Caco-2 (cell line): ENCODE measurements around the gene RASSF8. TPM values are rescaled to one million over a fixed set of nuclear protein-coding genes. Genes with fewer than 3 reads are reported as not detected.

Experiments used
- BruUV-seq: library from RNA; stranded (reverse); fragments of 400-500 nt; replicated peaks from 2 replicates; lab custom pipeline; 2021; lab: Mats Ljungman, UMichigan
- CTCF ChIA-PET: fragments of 300-600 bp; sonication (Branson Sonifier 250); formaldehyde crosslinking; loops from one replicate; lab custom pipeline; 2022; ENCODE audit warnings: antibody characterized with exemption; lab: Charles Lee
- POLR2A ChIA-PET: fragments of 300-600 bp; sonication (Branson Sonifier 250); formaldehyde crosslinking; loops from one replicate; lab custom pipeline; 2022; ENCODE audit warnings: antibody characterized with exemption; lab: Charles Lee
- DNase-seq, 2 experiments: peaks; one replicate each; pipeline versions ENCODE4 v3.0.0 to v3.0.0-alpha.2; 2020 to 2022
- H3K27me3 ChIP-seq: replicated peaks from 2 replicates; pipeline ENCODE4 v1.6.0; 2011; ENCODE audit warnings: low read length; ENCODE audit not compliant: control insufficient read depth, insufficient read depth
- H3K36me3 ChIP-seq: 2 replicates; pipeline ENCODE4 v1.5.1; 2011; ENCODE audit warnings: low read length; ENCODE audit not compliant: control insufficient read depth, insufficient read depth
- H3K4me1 ChIP-seq: fragments of 250-450 bp; sonication (Bioruptor Pico); 2 replicates; pipeline ENCODE4 v1.5.1; 2020; ENCODE audit warnings: mild to moderate bottlenecking
- H3K4me3 ChIP-seq: 2 replicates; pipeline ENCODE4 v1.5.1; 2011; ENCODE audit warnings: low read depth, mild to moderate bottlenecking, control low read depth, low read length
- H3K9me3 ChIP-seq: fragments of 250-450 bp; sonication (Bioruptor Pico); 2 replicates; pipeline ENCODE4 v1.5.1; 2020; ENCODE audit warnings: mild to moderate bottlenecking, moderate library complexity
- H3K27ac Mint-ChIP-seq: one replicate; pipeline ENCODE4 v1.8.0; 2022; ENCODE audit warnings: mixed read lengths; ENCODE audit not compliant: unreplicated experiment
- H3K27me3 Mint-ChIP-seq: one replicate; pipeline ENCODE4 v1.8.0; 2022; ENCODE audit warnings: mixed read lengths; ENCODE audit not compliant: insufficient read depth, unreplicated experiment
- H3K36me3 Mint-ChIP-seq: one replicate; pipeline ENCODE4 v1.8.0; 2022; ENCODE audit warnings: mild to moderate bottlenecking, mixed read lengths; ENCODE audit not compliant: insufficient read depth, unreplicated experiment
- H3K4me1 Mint-ChIP-seq: one replicate; pipeline ENCODE4 v1.8.0; 2022; ENCODE audit warnings: low read depth, mixed read lengths; ENCODE audit not compliant: unreplicated experiment
- H3K4me3 Mint-ChIP-seq: one replicate; pipeline ENCODE4 v1.8.0; 2022; ENCODE audit warnings: mild to moderate bottlenecking, moderate library complexity, mixed read lengths; ENCODE audit not compliant: unreplicated experiment
- H3K9me3 Mint-ChIP-seq: one replicate; pipeline ENCODE4 v1.8.0; 2022; ENCODE audit warnings: mixed read lengths; ENCODE audit not compliant: unreplicated experiment
- CTCF ChIP-seq, 2 experiments: fragments of 200-600 bp in 1 of 2; IDR thresholded peaks; 1 replicate in 1 of 2; 2 replicates in 1 of 2; pipeline versions ENCODE4 v1.5.1 to v1.8.0; 2011 to 2022; ENCODE audit warnings: antibody characterized with exemption in 1 of 2, control low read depth in 1 of 2, inconsistent platforms in 1 of 2, low read depth in 1 of 2, low read length in 1 of 2, mild to moderate bottlenecking in 1 of 2, moderate library complexity in 1 of 2; ENCODE audit not compliant: insufficient read depth in 1 of 2, severe bottlenecking in 1 of 2, unreplicated experiment in 1 of 2
- intact Hi-C: fragments of 100-400 bp; cut with micrococcal nuclease; formaldehyde crosslinking; loops from one replicate; pipeline ENCODE4 v1.10.0; 2022; ENCODE audit not compliant: unreplicated experiment
- total RNA-seq: library from RNA; stranded (reverse); gene quantifications from 2 replicates; pipeline ENCODE4 v1.2.3, GENCODE V29; 2022

The RASSF8 gene
- total RNA-seq, 1 experiment from 2014 or later, result 143 TPM

DNA sequence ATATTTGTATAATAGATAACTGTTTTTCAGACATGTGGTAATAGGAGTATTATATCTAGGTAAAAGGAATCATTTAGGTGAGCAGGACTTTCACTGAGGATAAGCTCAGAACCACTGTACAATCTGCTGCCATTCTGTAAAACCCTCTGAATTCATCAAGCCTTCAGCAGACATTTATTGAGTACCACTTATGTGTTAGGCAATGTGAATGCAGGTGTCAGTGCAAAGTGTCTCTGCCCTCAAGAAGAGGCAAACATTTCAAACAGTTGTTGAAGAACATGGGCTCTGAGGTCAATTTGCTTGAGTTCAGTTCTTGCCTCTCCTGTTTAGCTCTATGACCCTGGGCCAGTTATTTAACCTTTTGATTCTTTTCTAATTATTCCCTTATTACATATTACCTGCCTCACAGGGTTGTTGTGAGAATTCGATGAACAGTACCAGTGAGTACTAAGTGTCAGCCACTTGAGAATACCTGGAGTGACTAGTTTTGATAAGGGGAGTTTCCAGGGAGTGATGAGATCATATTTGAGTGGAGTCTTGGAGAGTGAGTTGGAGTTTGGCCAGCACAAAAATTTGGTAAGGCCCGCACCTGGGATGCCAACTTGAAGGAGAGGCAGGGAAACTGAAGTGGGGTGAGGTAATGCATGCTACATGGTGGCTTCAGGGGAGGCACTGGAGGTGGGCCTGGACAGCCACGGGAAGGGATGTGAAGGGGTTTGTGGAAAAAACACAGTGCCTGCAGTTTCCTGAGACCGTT, 33.7 kb downstream of the RASSF8 start:
- H3K27me3 ChIP-seq, result no peaks in the 10 kb centered on the region
- peak overlapping the region; percentile 60 for H3K27ac Mint-ChIP-seq
- peaks cover 2% of the 10 kb centered on the region for H3K4me1 ChIP-seq
- H3K4me3 ChIP-seq, result no peak overlapping the region
- POLR2A ChIA-PET, result no interaction called here
- CTCF ChIA-PET, result no interaction called here
- peaks cover 46% of the 10 kb centered on the region for H3K4me1 Mint-ChIP-seq
- TF ChIP-seq CTCF (IDR thresholded peaks at IDR 0.05; ENCODE audit: insufficient read depth in 1 of 2, low read depth in 1 of 2, low read length in 1 of 2, severe bottlenecking in 1 of 2, unreplicated experiment in 1 of 2), result no peak
- intact Hi-C loops, result no loop called here
- no peak for DNase-seq
- H3K27me3 Mint-ChIP-seq, result no peaks in the 10 kb centered on the region
- no peak overlapping the region for H3K4me3 Mint-ChIP-seq
- peaks cover 7% of the 10 kb centered on the region for H3K36me3 Mint-ChIP-seq
- no peaks in the 10 kb centered on the region for H3K36me3 ChIP-seq
- H3K9me3 Mint-ChIP-seq, result no peaks in the 10 kb centered on the region
- no TSS peak for BruUV-seq
- no peaks in the 10 kb centered on the region for H3K9me3 ChIP-seq

DNA sequence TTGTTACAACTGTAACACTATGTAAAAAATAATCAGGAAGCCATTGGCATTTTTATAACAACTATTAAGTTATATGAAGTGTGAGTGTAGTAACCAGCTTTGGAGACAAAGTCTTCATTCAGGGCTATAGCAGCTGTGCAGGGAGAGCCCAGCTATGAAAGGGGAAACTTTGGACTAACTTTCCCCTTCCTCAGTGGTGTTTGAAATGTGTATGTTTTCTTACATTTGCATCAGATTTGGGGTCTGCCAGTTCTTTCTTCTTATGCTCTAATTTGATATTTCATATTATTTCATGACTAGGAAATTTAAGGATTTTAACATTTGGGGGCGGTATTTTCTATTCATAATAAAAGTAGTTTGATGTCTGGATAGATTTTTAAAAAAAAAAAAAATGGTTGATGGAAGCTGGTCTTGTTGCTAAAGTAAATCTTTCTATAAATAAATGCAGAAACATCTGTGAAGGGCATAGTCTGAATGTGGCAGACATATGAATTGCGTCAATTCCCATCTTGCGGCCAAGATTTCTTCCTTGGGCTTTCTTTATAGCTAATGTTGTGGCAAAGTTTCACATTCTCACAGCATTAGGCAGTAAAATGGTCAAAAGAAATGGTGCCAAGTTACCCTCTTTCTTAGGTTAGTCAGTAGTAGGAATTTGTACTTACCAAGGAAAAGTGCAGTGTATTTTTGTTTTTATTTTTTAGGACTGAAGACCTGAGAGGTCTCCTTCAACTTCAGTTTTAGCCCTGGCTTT, 35.6 kb downstream of the RASSF8 start:
- Histone ChIP-seq H3K27me3 (no peaks in the 10 kb centered on the region), H3K36me3 (no peaks in the 10 kb centered on the region), H3K4me1 (peaks cover 10% of the 10 kb centered on the region), H3K4me3 (no peak overlapping the region), H3K9me3 (no peaks in the 10 kb centered on the region)
- H3K36me3 Mint-ChIP-seq, result peaks cover 5% of the 10 kb centered on the region
- no peaks in the 10 kb centered on the region for H3K9me3 Mint-ChIP-seq
- H3K4me1 Mint-ChIP-seq, result peaks cover 45% of the 10 kb centered on the region
- CTCF ChIA-PET, result interaction anchor here (0.6 to 0.8 kb wide), 2 partner anchors 11 to 712 kb away, joined by 3 read pairs; no protein-coding TSS in a partner anchor
- DNase-seq, result no peak
- no peak for TF ChIP-seq CTCF (IDR thresholded peaks at IDR 0.05; ENCODE audit: insufficient read depth in 1 of 2, low read depth in 1 of 2, low read length in 1 of 2, severe bottlenecking in 1 of 2, unreplicated experiment in 1 of 2)
- POLR2A ChIA-PET, result interaction anchor here (0.6 kb wide), 1 partner anchor 10 kb away, joined by 5 read pairs; no protein-coding TSS in a partner anchor
- H3K4me3 Mint-ChIP-seq, result no peak overlapping the region
- intact Hi-C loops, result no loop called here
- no peaks in the 10 kb centered on the region for H3K27me3 Mint-ChIP-seq
- H3K27ac Mint-ChIP-seq, result peak overlapping the region; percentile 60
- BruUV-seq, result no TSS peak

GRCh38 chr12:25994901-25995625, 36.6 kb downstream of the RASSF8 start:
- CTCF ChIA-PET, result interaction anchor here (0.8 kb wide), 1 partner anchor 10 kb away, joined by 3 read pairs; no protein-coding TSS in a partner anchor
- Histone ChIP-seq H3K27me3 (no peaks in the 10 kb centered on the region), H3K36me3 (no peaks in the 10 kb centered on the region), H3K4me1 (peaks cover 15% of the 10 kb centered on the region), H3K4me3 (no peak overlapping the region), H3K9me3 (no peaks in the 10 kb centered on the region)
- TF ChIP-seq CTCF (IDR thresholded peaks at IDR 0.05; ENCODE audit: insufficient read depth in 1 of 2, low read depth in 1 of 2, low read length in 1 of 2, severe bottlenecking in 1 of 2, unreplicated experiment in 1 of 2), result no peak
- no peak for DNase-seq
- intact Hi-C loops, result no loop called here
- no TSS peak for BruUV-seq
- peak overlapping the region; percentile 60 for H3K27ac Mint-ChIP-seq
- no peaks in the 10 kb centered on the region for H3K36me3 Mint-ChIP-seq
- H3K27me3 Mint-ChIP-seq, result no peaks in the 10 kb centered on the region
- H3K4me3 Mint-ChIP-seq, result no peak overlapping the region
- POLR2A ChIA-PET, result interaction anchor here (0.6 kb wide), 1 partner anchor 11 kb away, joined by 5 read pairs; no protein-coding TSS in a partner anchor
- peaks cover 47% of the 10 kb centered on the region for H3K4me1 Mint-ChIP-seq
- H3K9me3 Mint-ChIP-seq, result no peaks in the 10 kb centered on the region
